Suppressor macrophage treated with lipopolysaccharide for 1 hour (primary cell): ENCODE data around the gene NDUFV1.
A peak's percentile ranks its signal among the peaks of the same experiment; 100 is the strongest.

ENCODE experiments used
- DNase-seq, 3 donors: peaks; one replicate each; pipeline ENCODE4 v3.0.0-alpha.2; 2020 to 2022

NDUFV1 gene

GRCh38 chr11:67640758-67641337 lies 34.1 kb downstream of the NDUFV1 start:
- no peak for DNase-seq

- no peak for DNase-seq
Measured at GRCh38 chr11:67641338-67642172, 34.8 kb downstream of the NDUFV1 start.

GRCh38 chr11:67642173-67643120 lies 35.7 kb downstream of the NDUFV1 start:
- DNase-seq = no peak

GRCh38 chr11:67644042-67644441 lies 37.3 kb downstream of the NDUFV1 start:
- no peak for DNase-seq

GRCh38 chr11:67644472-67645418 lies 38.0 kb downstream of the NDUFV1 start:
- DNase-seq = no peak

GRCh38 chr11:67645521-67646461 lies 39.1 kb downstream of the NDUFV1 start:
- DNase-seq = no peak

GRCh38 chr11:67646535-67647336 lies 40.0 kb downstream of the NDUFV1 start:
- DNase-seq = no peak

GRCh38 chr11:67647471-67647870 lies 40.7 kb downstream of the NDUFV1 start:
- no peak for DNase-seq

GRCh38 chr11:67648140-67648795 lies 41.5 kb downstream of the NDUFV1 start:
- DNase-seq = peak in 2 of 3 donors; percentile 24 to 36

GRCh38 chr11:67648796-67649613 lies 42.3 kb downstream of the NDUFV1 start:
- peak in 2 of 3 donors; percentile 46 to 56 for DNase-seq

- no peak for DNase-seq
Measured at GRCh38 chr11:67649634-67650510, 43.1 kb downstream of the NDUFV1 start.

- no peak for DNase-seq
Measured at GRCh38 chr11:67651976-67652781, 45.4 kb downstream of the NDUFV1 start.

- DNase-seq = no peak
Measured at GRCh38 chr11:67652965-67653845, 46.5 kb downstream of the NDUFV1 start.

GRCh38 chr11:67654225-67654624 lies 47.5 kb downstream of the NDUFV1 start:
- DNase-seq = no peak

GRCh38 chr11:67656278-67656922 lies 49.7 kb downstream of the NDUFV1 start:
- peak; percentile 37 to 66 (median 57) for DNase-seq
